Stimulated activated CD4-positive, alpha-beta T cell treated with anti-CD3 and anti-CD28 coated beads, Interleukin-4, amount 100 ng/mL, for 4 hours (primary cell): ENCODE data around the gene NPIPB8.
"Not testable (repeated sequence)": the region's sequence is repeated elsewhere in the genome, so short reads cannot be mapped to it uniquely, and the experiment has no call there.

Experiments
- DNase-seq, 2 experiments: peaks; one replicate each; pipeline ENCODE4 v3.0.0-alpha.2; 2020

Gene NPIPB8

GRCh38 chr16:28636093-28636823 lies 1.6 kb upstream of the NPIPB8 start:
- DNase-seq = not testable (repeated sequence)

GRCh38 chr16:28638359-28638758 lies 494 bp downstream of the NPIPB8 start:
- DNase-seq = not testable (repeated sequence)

- not testable (repeated sequence) for DNase-seq
Observed at GRCh38 chr16:28639959-28640358, 2.1 kb downstream of the NPIPB8 start.

- not testable (repeated sequence) for DNase-seq
Observed at GRCh38 chr16:28666264-28666663, 28.4 kb downstream of the NPIPB8 start.

- not testable (repeated sequence) for DNase-seq
Observed at GRCh38 chr16:28667480-28667879, 29.6 kb downstream of the NPIPB8 start.

GRCh38 chr16:28668199-28668598 lies 30.3 kb downstream of the NPIPB8 start:
- DNase-seq = not testable (repeated sequence)

GRCh38 chr16:28688327-28688952 lies 50.6 kb downstream of the NPIPB8 start:
- DNase-seq = not testable (repeated sequence)

GRCh38 chr16:28689425-28689824 lies 51.6 kb downstream of the NPIPB8 start:
- not testable (repeated sequence) for DNase-seq

GRCh38 chr16:28691722-28692121 lies 53.9 kb downstream of the NPIPB8 start:
- not testable (repeated sequence) for DNase-seq

- not testable (repeated sequence) for DNase-seq
Observed at GRCh38 chr16:28693257-28693950, 55.5 kb downstream of the NPIPB8 start.

- not testable (repeated sequence) for DNase-seq
Observed at GRCh38 chr16:28699792-28700191, 61.9 kb downstream of the NPIPB8 start.

- DNase-seq = not testable (repeated sequence)
Observed at GRCh38 chr16:28700349-28700748, 62.5 kb downstream of the NPIPB8 start.

GRCh38 chr16:28701384-28701783 lies 63.5 kb downstream of the NPIPB8 start:
- DNase-seq = not testable (repeated sequence)

GRCh38 chr16:28704246-28704645 lies 66.4 kb downstream of the NPIPB8 start:
- DNase-seq = not testable (repeated sequence)
